ENCODE data around the gene SMC1A. TPM values are rescaled to one million over a fixed set of nuclear protein-coding genes. Genes with fewer than 3 reads are reported as not detected.

The SMC1A gene

DNA sequence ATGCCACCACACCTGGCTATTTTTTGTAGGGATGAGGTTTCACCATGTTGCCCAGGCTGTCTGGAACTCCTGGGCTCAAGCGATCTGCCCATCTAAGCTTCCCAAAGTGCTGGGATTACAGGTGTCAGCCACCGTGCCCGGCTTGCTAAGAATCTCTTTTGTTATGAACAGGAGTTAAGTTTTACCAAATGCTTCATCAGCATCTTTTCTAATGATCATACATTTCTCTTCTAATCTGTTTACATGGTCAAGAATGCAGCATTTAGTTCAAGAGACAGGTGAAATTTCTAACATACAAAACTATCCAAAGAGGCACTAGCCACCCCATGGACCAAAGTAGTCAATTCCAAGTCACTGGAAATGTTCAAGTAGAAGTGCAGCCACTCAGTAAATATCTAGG lies 88.6 kb downstream of the SMC1A start:
- no peak overlapping the region for H3K4me3 ChIP-seq (ENCODE audit: low read length)
- H3K4me2 ChIP-seq (ENCODE audit: low read length), result no peak overlapping the region
- no peaks in the 10 kb centered on the region for H3K36me3 ChIP-seq (ENCODE audit: insufficient read depth, low read length)
- H3K4me1 ChIP-seq (ENCODE audit: control insufficient read depth, insufficient read depth, low read length), result no peaks in the 10 kb centered on the region
- H3K9ac ChIP-seq (ENCODE audit: low read depth, low read length), result no peak overlapping the region
- H3K9me3 ChIP-seq (replicated peaks; ENCODE audit: low read length), result no peaks in the 10 kb centered on the region
- H3K27me3 ChIP-seq (ENCODE audit: control insufficient read depth, insufficient read depth, low read length), result peaks cover 67% of the 10 kb centered on the region

DNA sequence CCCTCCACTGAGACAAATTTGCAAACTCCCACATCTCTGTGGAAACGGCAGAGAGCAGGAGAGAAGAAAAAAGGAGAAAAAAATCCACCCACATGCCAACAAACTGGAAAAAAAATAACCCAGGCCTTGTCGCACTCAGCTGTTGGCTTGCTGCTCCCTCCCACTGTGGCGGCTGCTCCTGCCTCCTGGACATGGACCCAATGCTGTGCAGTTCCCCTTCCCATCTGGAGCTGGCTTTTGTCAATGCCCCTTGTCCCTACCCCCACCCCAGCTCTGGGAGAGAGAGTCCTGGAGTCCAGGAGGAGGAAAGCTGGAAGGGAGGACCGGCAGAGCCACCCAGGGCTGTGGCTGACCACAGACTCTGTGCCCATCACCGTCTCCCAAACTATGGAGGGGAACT lies 90.2 kb downstream of the SMC1A start:
- H3K27me3 ChIP-seq (ENCODE audit: control insufficient read depth, insufficient read depth, low read length), result peaks cover 79% of the 10 kb centered on the region

DNA sequence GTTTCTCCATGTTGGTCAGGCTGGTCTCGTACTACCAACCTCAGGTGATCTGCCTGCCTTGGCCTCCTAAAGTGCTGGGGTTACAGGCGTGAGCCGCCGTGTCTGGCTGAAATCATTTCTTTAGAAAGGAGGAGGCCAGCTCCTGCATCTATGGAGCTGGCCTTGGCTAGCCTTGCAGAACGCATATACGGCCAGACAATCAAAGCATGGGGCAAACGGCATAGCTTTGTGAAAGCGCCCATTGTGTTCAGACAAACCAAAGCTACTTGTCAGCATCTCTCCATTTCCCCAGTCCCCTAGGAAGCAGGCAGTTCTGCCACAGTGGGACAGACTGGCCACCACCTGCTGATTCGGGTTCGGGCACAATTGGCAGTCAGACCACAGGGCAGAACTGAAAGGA lies 92.1 kb downstream of the SMC1A start:
- no peak overlapping the region for H3K4me2 ChIP-seq (ENCODE audit: low read length)
- no peaks in the 10 kb centered on the region for H3K4me1 ChIP-seq (ENCODE audit: control insufficient read depth, insufficient read depth, low read length)
- no peaks in the 10 kb centered on the region for H3K9me3 ChIP-seq (replicated peaks; ENCODE audit: low read length)
- H3K36me3 ChIP-seq (ENCODE audit: insufficient read depth, low read length), result no peaks in the 10 kb centered on the region
- H3K4me3 ChIP-seq (ENCODE audit: low read length), result no peak overlapping the region
- H3K27me3 ChIP-seq (ENCODE audit: control insufficient read depth, insufficient read depth, low read length), result peaks cover 90% of the 10 kb centered on the region
- H3K9ac ChIP-seq (ENCODE audit: low read depth, low read length), result no peak overlapping the region

More for the DNA sequence above, 90.2 kb downstream of the SMC1A start:
- Histone ChIP-seq H3K4me3 (ENCODE audit: low read length) (no peak overlapping the region), H3K4me1 (ENCODE audit: control insufficient read depth, insufficient read depth, low read length) (no peaks in the 10 kb centered on the region), H3K9ac (ENCODE audit: low read depth, low read length) (no peak overlapping the region), H3K9me3 (replicated peaks; ENCODE audit: low read length) (no peaks in the 10 kb centered on the region), H3K36me3 (ENCODE audit: insufficient read depth, low read length) (no peaks in the 10 kb centered on the region), H3K4me2 (ENCODE audit: low read length) (no peak overlapping the region)

DNA sequence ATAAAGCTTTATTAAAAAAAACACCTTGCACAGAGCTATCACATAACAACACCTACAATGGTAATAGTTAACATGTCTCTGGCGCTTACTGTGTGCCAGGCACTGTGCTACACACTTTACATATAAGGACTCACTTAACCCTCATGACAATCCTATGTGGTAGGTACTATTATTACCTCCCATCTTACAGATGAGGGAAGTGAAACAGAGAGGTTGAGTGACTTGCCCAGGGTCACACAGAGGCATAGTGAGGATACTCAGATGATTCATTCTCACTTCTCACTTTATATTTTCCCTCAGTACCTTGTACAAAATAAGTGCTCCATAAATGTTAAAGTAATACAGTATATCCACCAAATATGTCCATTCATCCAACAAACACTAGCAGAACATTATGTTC lies 97.7 kb downstream of the SMC1A start:
- H3K4me1 ChIP-seq (ENCODE audit: control insufficient read depth, insufficient read depth, low read length), result no peaks in the 10 kb centered on the region

More for the DNA sequence above, 97.7 kb downstream of the SMC1A start:
- Histone ChIP-seq H3K9me3 (replicated peaks; ENCODE audit: low read length) (no peaks in the 10 kb centered on the region), H3K4me2 (ENCODE audit: low read length) (no peak overlapping the region), H3K27me3 (ENCODE audit: control insufficient read depth, insufficient read depth, low read length) (peaks cover 94% of the 10 kb centered on the region), H3K9ac (ENCODE audit: low read depth, low read length) (no peak overlapping the region), H3K4me3 (ENCODE audit: low read length) (no peak overlapping the region), H3K36me3 (ENCODE audit: insufficient read depth, low read length) (no peaks in the 10 kb centered on the region)

Small RNA genes lying within 50 kb of the gene (small RNA-seq; reads per million reads assigned to genes)
- gene AC245102.2 (not detected), gene MIR6857 (not detected), gene RF00019 (not detected), gene VTRNA3-1P (0.21 reads per million)
